GM12878 (cell line): ENCODE measurements around the gene CATSPERZ. TPM values are rescaled to one million over a fixed set of nuclear protein-coding genes. Genes with fewer than 3 reads are reported as not detected.
A peak's percentile ranks its signal among the peaks of the same experiment; 100 is the strongest.

Source experiments
- BMI1 ChIP-seq: fragments of 450-650 bp; IDR thresholded peaks from 2 replicates; pipeline ENCODE4 v1.6.1; 2016; ENCODE audit warnings: mild to moderate bottlenecking, moderate library complexity, borderline replicate concordance
- BRCA1 ChIP-seq: IDR thresholded peaks from 2 replicates; pipeline ENCODE4 v1.6.1; 2011; ENCODE audit warnings: low read depth, low read length, improper control_type of control experiment
- CREM ChIP-seq: IDR thresholded peaks from 2 replicates; pipeline ENCODE4 v1.6.1; 2014; ENCODE audit warnings: antibody characterized with exemption, low read depth
- DPF2 ChIP-seq: fragments of 450-650 bp; IDR thresholded peaks from 2 replicates; pipeline ENCODE4 v1.6.1; 2017; ENCODE audit warnings: mild to moderate bottlenecking
- ETV6 ChIP-seq, 2 experiments: fragments of 450-650 bp in 1 of 2; IDR thresholded peaks in 1 of 2; conservative IDR thresholded peaks in 1 of 2; 2 replicates each; pipeline ENCODE4 v1.6.1; 2014; ENCODE audit warnings: antibody characterized with exemption in 1 of 2, borderline replicate concordance in 1 of 2, low read depth in 1 of 2, mild to moderate bottlenecking in 1 of 2, moderate library complexity in 1 of 2
- HDGF ChIP-seq: fragments of 450-650 bp; IDR thresholded peaks from 2 replicates; pipeline ENCODE4 v1.6.1; 2016; ENCODE audit warnings: antibody characterized with exemption
- MYC ChIP-seq: IDR thresholded peaks from 2 replicates; pipeline ENCODE4 v1.6.1; 2011; ENCODE audit warnings: mild to moderate bottlenecking, low read length, moderate library complexity, inconsistent platforms; ENCODE audit not compliant: insufficient read depth, insufficient replicate concordance, insufficient read length, severe bottlenecking
- NFXL1 ChIP-seq: fragments of 450-650 bp; IDR thresholded peaks from 2 replicates; pipeline ENCODE4 v1.6.1; 2017; ENCODE audit warnings: antibody characterized with exemption, mild to moderate bottlenecking, borderline replicate concordance
- NR2F1 ChIP-seq: fragments of 450-650 bp; conservative IDR thresholded peaks from 2 replicates; pipeline ENCODE4 v1.6.1; 2017; ENCODE audit warnings: mild to moderate bottlenecking
- POU2F2 ChIP-seq: IDR thresholded peaks from 3 replicates; pipeline ENCODE4 v1.6.1; 2011; ENCODE audit warnings: low read depth, mild to moderate bottlenecking, low read length, borderline replicate concordance
- RB1 ChIP-seq: fragments of 450-650 bp; formaldehyde crosslinking; IDR thresholded peaks from 2 replicates; pipeline ENCODE4 v1.6.1; 2017; ENCODE audit warnings: mild to moderate bottlenecking, borderline replicate concordance
- RCOR1 ChIP-seq: conservative IDR thresholded peaks from 2 replicates; pipeline ENCODE4 v1.6.1; 2012; ENCODE audit warnings: low read depth, low read length, improper control_type of control experiment
- SMAD5 ChIP-seq: IDR thresholded peaks from 2 replicates; pipeline ENCODE4 v1.6.1; 2016; ENCODE audit warnings: antibody characterized with exemption, low read depth
- SMARCA5 ChIP-seq: fragments of 450-650 bp; IDR thresholded peaks from 2 replicates; pipeline ENCODE4 v1.6.1; 2017; ENCODE audit warnings: mild to moderate bottlenecking
- SP1 ChIP-seq: IDR thresholded peaks from one replicate; pipeline ENCODE4 v1.6.1; 2011; ENCODE audit warnings: low read depth, low read length
- SREBF1 ChIP-seq: IDR thresholded peaks from 2 replicates; pipeline ENCODE4 v1.6.1; 2012; ENCODE audit warnings: mild to moderate bottlenecking, low read length
- TCF3 ChIP-seq: IDR thresholded peaks from 2 replicates; pipeline ENCODE4 v1.6.1; 2012; ENCODE audit warnings: low read depth, mild to moderate bottlenecking, low read length, borderline replicate concordance; ENCODE audit not compliant: insufficient read depth
- TCF7 ChIP-seq: IDR thresholded peaks from 2 replicates; pipeline ENCODE4 v1.6.1; 2014; ENCODE audit warnings: antibody characterized with exemption, borderline replicate concordance
- ZNF24 ChIP-seq: fragments of 450-650 bp; IDR thresholded peaks from 2 replicates; pipeline ENCODE4 v1.6.1; 2017; ENCODE audit warnings: antibody characterized with exemption, mild to moderate bottlenecking
- polyA plus RNA-seq, 11 experiments: library from polyadenylated mRNA; depleted of rRNA in 4 of 11; unstranded in 6 of 11; stranded (reverse) in 5 of 11; fragments of >200 nt; fragmentation: Nextera tagmentation in 4 of 11; fragmentation: Illumina TruSeq in 1 of 11; extraction: Ambion mirVana in 4 of 11; extraction: Trizol in 1 of 11; gene quantifications; 1 replicate in 1 of 11; 2 replicates in 10 of 11; pipeline versions ENCODE4 v1.2.1 to v1.2.3, GENCODE V29; 2011 to 2016; ENCODE audit warnings: inconsistent platforms in 2 of 11, missing spikeins in 2 of 11, low read depth in 1 of 11
- total RNA-seq, 4 experiments: library from RNA; depleted of rRNA in 3 of 4; stranded (reverse); fragments of >200 nt in 3 of 4; fragmentation: Illumina TruSeq in 1 of 4; extraction: Trizol in 1 of 4; gene quantifications; 2 replicates each; pipeline versions ENCODE4 v1.2.1 to v1.2.3, GENCODE V29; 2013 to 2021
- TF ChIP-seq, protein P1 (sequence below): IDR thresholded peaks from 2 replicates; pipeline ENCODE4 v1.6.1; 2011; ENCODE audit warnings: low read depth, low read length, improper control_type of control experiment, borderline replicate concordance
- TF ChIP-seq, protein P2 (sequence below): fragments of 150-350 bp; IDR thresholded peaks from 2 replicates; pipeline ENCODE4 v1.6.1; 2016; ENCODE audit warnings: low read depth, low read length
- TF ChIP-seq, protein P3 (sequence below): fragments of 450-650 bp; formaldehyde crosslinking; IDR thresholded peaks from 2 replicates; pipeline ENCODE4 v1.5.0; 2022; ENCODE audit warnings: mild to moderate bottlenecking, missing genetic modification characterization

CATSPERZ gene
- total and polyA plus RNA-seq, 10 of the 15 experiments (the other 5 are each of a cell fraction or from before 2014, with no cell fraction given) = 0.12 to 0.31 TPM; not detected in 8

GRCh38 chr11:64268893-64269539, 31.1 kb upstream of the CATSPERZ start (continued):
- TF ChIP-seq DPF2 (0 out of 2 replicates have a peak, but pooled peaks have one; percentile 50), BRCA1 (no peak), CREM (no peak), ETV6 (conservative IDR thresholded peaks at IDR 0.05 in 1 of 2, IDR thresholded peaks at IDR 0.05 in 1 of 2; ENCODE audit: borderline replicate concordance in 1 of 2, low read depth in 1 of 2) (no peak), SMARCA5 (peak; percentile 96), SREBF1 (no peak), RB1 (0 out of 2 replicates have a peak, but pooled peaks have one; percentile 5), SP1 (no peak), HDGF (peak; percentile 70), NR2F1 (peak; percentile 71), TCF3 (no peak), NFXL1 (no peak), BMI1 (no peak), SMAD5 (0 out of 2 replicates have a peak, but pooled peaks have one; percentile 20), RCOR1 (no peak), ZNF24 (no peak), MYC (no peak), TCF7 (no peak), POU2F2 (no peak)
- TF ChIP-seq, protein P1, sequence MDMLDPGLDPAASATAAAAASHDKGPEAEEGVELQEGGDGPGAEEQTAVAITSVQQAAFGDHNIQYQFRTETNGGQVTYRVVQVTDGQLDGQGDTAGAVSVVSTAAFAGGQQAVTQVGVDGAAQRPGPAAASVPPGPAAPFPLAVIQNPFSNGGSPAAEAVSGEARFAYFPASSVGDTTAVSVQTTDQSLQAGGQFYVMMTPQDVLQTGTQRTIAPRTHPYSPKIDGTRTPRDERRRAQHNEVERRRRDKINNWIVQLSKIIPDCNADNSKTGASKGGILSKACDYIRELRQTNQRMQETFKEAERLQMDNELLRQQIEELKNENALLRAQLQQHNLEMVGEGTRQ = no peak
- TF ChIP-seq, protein P2, sequence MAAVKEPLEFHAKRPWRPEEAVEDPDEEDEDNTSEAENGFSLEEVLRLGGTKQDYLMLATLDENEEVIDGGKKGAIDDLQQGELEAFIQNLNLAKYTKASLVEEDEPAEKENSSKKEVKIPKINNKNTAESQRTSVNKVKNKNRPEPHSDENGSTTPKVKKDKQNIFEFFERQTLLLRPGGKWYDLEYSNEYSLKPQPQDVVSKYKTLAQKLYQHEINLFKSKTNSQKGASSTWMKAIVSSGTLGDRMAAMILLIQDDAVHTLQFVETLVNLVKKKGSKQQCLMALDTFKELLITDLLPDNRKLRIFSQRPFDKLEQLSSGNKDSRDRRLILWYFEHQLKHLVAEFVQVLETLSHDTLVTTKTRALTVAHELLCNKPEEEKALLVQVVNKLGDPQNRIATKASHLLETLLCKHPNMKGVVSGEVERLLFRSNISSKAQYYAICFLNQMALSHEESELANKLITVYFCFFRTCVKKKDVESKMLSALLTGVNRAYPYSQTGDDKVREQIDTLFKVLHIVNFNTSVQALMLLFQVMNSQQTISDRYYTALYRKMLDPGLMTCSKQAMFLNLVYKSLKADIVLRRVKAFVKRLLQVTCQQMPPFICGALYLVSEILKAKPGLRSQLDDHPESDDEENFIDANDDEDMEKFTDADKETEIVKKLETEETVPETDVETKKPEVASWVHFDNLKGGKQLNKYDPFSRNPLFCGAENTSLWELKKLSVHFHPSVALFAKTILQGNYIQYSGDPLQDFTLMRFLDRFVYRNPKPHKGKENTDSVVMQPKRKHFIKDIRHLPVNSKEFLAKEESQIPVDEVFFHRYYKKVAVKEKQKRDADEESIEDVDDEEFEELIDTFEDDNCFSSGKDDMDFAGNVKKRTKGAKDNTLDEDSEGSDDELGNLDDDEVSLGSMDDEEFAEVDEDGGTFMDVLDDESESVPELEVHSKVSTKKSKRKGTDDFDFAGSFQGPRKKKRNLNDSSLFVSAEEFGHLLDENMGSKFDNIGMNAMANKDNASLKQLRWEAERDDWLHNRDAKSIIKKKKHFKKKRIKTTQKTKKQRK = no peak
- TF ChIP-seq, protein P3, sequence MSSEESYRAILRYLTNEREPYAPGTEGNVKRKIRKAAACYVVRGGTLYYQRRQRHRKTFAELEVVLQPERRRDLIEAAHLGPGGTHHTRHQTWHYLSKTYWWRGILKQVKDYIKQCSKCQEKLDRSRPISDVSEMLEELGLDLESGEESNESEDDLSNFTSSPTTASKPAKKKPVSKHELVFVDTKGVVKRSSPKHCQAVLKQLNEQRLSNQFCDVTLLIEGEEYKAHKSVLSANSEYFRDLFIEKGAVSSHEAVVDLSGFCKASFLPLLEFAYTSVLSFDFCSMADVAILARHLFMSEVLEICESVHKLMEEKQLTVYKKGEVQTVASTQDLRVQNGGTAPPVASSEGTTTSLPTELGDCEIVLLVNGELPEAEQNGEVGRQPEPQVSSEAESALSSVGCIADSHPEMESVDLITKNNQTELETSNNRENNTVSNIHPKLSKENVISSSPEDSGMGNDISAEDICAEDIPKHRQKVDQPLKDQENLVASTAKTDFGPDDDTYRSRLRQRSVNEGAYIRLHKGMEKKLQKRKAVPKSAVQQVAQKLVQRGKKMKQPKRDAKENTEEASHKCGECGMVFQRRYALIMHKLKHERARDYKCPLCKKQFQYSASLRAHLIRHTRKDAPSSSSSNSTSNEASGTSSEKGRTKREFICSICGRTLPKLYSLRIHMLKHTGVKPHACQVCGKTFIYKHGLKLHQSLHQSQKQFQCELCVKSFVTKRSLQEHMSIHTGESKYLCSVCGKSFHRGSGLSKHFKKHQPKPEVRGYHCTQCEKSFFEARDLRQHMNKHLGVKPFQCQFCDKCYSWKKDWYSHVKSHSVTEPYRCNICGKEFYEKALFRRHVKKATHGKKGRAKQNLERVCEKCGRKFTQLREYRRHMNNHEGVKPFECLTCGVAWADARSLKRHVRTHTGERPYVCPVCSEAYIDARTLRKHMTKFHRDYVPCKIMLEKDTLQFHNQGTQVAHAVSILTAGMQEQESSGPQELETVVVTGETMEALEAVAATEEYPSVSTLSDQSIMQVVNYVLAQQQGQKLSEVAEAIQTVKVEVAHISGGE (CRISPR knock-in tag) = no peak
